Endothelial cell of umbilical vein (primary cell): ENCODE results near the gene DDB1. TPM values are rescaled to one million over a fixed set of nuclear protein-coding genes. Genes with fewer than 3 reads are reported as not detected.

Experiments used
- BruUV-seq: library from RNA; stranded (reverse); fragments of 400-500 nt; replicated peaks from 2 replicates; lab custom pipeline; 2021; lab: Mats Ljungman, UMichigan
- CTCF ChIA-PET: fragments of 300-600, 350-600 bp; sonication (Branson Sonifier 250); formaldehyde crosslinking; loops from one replicate; lab custom pipeline; 2021; ENCODE audit warnings: antibody characterized with exemption, inconsistent platforms; lab: Charles Lee
- POLR2A ChIA-PET: fragments of 300-600, 350-600 bp; sonication (Branson Sonifier 250); formaldehyde crosslinking; loops from one replicate; lab custom pipeline; 2021; ENCODE audit warnings: antibody characterized with exemption, inconsistent platforms; lab: Charles Lee
- DNase-seq: peaks from one replicate; pipeline ENCODE4 v3.0.0-alpha.2; 2011; ENCODE audit warnings: low read depth, low spot score
- FAIRE-seq: peaks from 2 replicates; lab custom pipeline; 2011; peaks lifted over from hg19 to GRCh38; lab: Jason Lieb, UNC
- H2AFZ ChIP-seq: 2 replicates; pipeline ENCODE4 v1.6.0; 2012; ENCODE audit warnings: low read depth, low read length, control low read depth, inconsistent platforms
- H3K27ac ChIP-seq: 2 replicates; pipeline ENCODE4 v1.5.1; 2011; ENCODE audit warnings: low read depth, mild to moderate bottlenecking, control low read depth, low read length, moderate library complexity; ENCODE audit not compliant: insufficient read depth
- H3K27me3 ChIP-seq, 2 experiments: 2 replicates each; pipeline versions ENCODE4 v1.6.0 to v1.6.1; 2011; ENCODE audit warnings: low read length in 2 of 2, mixed read lengths in 1 of 2; ENCODE audit not compliant: control insufficient read depth in 2 of 2, insufficient read depth in 2 of 2
- H3K36me3 ChIP-seq, 2 experiments: 2 replicates in 1 of 2; 3 replicates in 1 of 2; pipeline ENCODE4 v1.5.1; 2011; ENCODE audit warnings: low read length in 2 of 2, mild to moderate bottlenecking in 1 of 2, moderate library complexity in 1 of 2; ENCODE audit not compliant: control insufficient read depth in 2 of 2, insufficient read depth in 2 of 2; ENCODE audit errors: extremely low read depth in 1 of 2
- H3K4me1 ChIP-seq: 3 replicates; pipeline ENCODE4 v1.5.1; 2011; ENCODE audit warnings: mild to moderate bottlenecking, low read length; ENCODE audit not compliant: control insufficient read depth, insufficient read depth; ENCODE audit errors: extremely low read depth
- H3K4me2 ChIP-seq: 2 replicates; pipeline ENCODE4 v1.6.1; 2011; ENCODE audit warnings: low read length, control low read depth, mixed read lengths; ENCODE audit not compliant: insufficient read depth
- H3K4me3 ChIP-seq, 3 experiments: fragments of 200-600 bp in 1 of 3; sonication (generic), shearing (Covaris generic) in 1 of 3; replicated peaks in 1 of 3; 2 replicates each; pipeline ENCODE4 v1.5.1; 2011 to 2016; ENCODE audit warnings: control low read depth in 3 of 3, low read length in 3 of 3, mild to moderate bottlenecking in 2 of 3, inconsistent platforms in 1 of 3, low read depth in 1 of 3, moderate library complexity in 1 of 3; ENCODE audit not compliant: insufficient read depth in 1 of 3
- H3K79me2 ChIP-seq: 2 replicates; pipeline ENCODE4 v1.6.0; 2012; ENCODE audit warnings: low read length, inconsistent platforms; ENCODE audit not compliant: control insufficient read depth, insufficient read depth
- H3K9ac ChIP-seq: replicated peaks from 2 replicates; pipeline ENCODE3; 2011; ENCODE audit warnings: low read length, control low read depth; ENCODE audit not compliant: insufficient read depth; ENCODE audit errors: extremely low read depth
- H3K9me1 ChIP-seq: replicated peaks from 3 replicates; pipeline ENCODE4 v1.6.0; 2011; ENCODE audit warnings: mild to moderate bottlenecking, low read length; ENCODE audit not compliant: control insufficient read depth, insufficient read depth; ENCODE audit errors: extremely low read depth
- H3K9me3 ChIP-seq: replicated peaks from 2 replicates; pipeline ENCODE4 v1.5.1; 2012; ENCODE audit warnings: low read length, inconsistent platforms; ENCODE audit not compliant: control insufficient read depth, insufficient read depth
- H4K20me1 ChIP-seq: replicated peaks from 2 replicates; pipeline ENCODE3; 2011; ENCODE audit warnings: mild to moderate bottlenecking, low read length; ENCODE audit not compliant: control insufficient read depth, insufficient read depth; ENCODE audit errors: extremely low read depth
- EZH2 ChIP-seq: IDR thresholded peaks from 2 replicates; pipeline ENCODE4 v1.6.1; 2012; ENCODE audit warnings: borderline replicate concordance, low read depth, mild to moderate bottlenecking, moderate library complexity, low read length, inconsistent platforms; ENCODE audit not compliant: severe bottlenecking
- FOS ChIP-seq: IDR thresholded peaks from 2 replicates; pipeline ENCODE4 v1.6.1; 2011; ENCODE audit warnings: mild to moderate bottlenecking, low read length, moderate library complexity, borderline replicate concordance; ENCODE audit not compliant: insufficient read depth
- GATA2 ChIP-seq: IDR thresholded peaks from 2 replicates; pipeline ENCODE4 v1.7.0; 2011; ENCODE audit warnings: low read depth, mild to moderate bottlenecking, moderate library complexity, mixed read lengths, low read length; ENCODE audit not compliant: insufficient read length, insufficient read depth
- JUN ChIP-seq: IDR thresholded peaks from 2 replicates; pipeline ENCODE4 v1.6.1; 2011; ENCODE audit warnings: borderline replicate concordance, low read depth; ENCODE audit not compliant: insufficient read length, insufficient read depth
- MYC ChIP-seq: IDR thresholded peaks from one replicate; pipeline ENCODE4 v1.6.1; 2011; ENCODE audit warnings: mild to moderate bottlenecking, low read depth, low read length
- POLR2A ChIP-seq: IDR thresholded peaks from 2 replicates; pipeline ENCODE4 v1.6.1; 2012; ENCODE audit warnings: low read depth, mild to moderate bottlenecking, control low read depth, low read length
- POLR2AphosphoS5 ChIP-seq: IDR thresholded peaks from 2 replicates; pipeline ENCODE4 v1.6.1; 2012; ENCODE audit warnings: low read depth, mild to moderate bottlenecking, control low read depth, low read length, moderate library complexity; ENCODE audit not compliant: insufficient read depth
- dilution Hi-C: fragments of 300-500 bp; cut with MboI; formaldehyde crosslinking; loops from one replicate; pipeline ENCODE4 v1.15.0; 2019; ENCODE audit warnings: low sequenced_read_pairs; ENCODE audit not compliant: extremely low pct_ligation_motif_present
- intact Hi-C: fragments of 100-400 bp; cut with micrococcal nuclease; formaldehyde crosslinking; loops from one replicate; pipeline ENCODE4 v1.10.0; 2022
- polyA plus RNA-seq, 4 experiments: library from polyadenylated mRNA; depleted of rRNA in 3 of 4; stranded (reverse) in 3 of 4; unstranded in 1 of 4; fragments of >200 nt; gene quantifications; 2 replicates each; pipeline versions ENCODE4 v1.2.1 to v1.2.3, GENCODE V29; 2011 to 2012; ENCODE audit warnings: missing spikeins in 1 of 4
- total RNA-seq: library from RNA; stranded (reverse); gene quantifications from 2 replicates; pipeline ENCODE4 v1.2.3, GENCODE V29; 2021
- TF ChIP-seq, protein P1 (sequence below), 2 donors: IDR thresholded peaks; 1 replicate in 1 of 2; 2 replicates in 1 of 2; pipeline ENCODE4 v1.5.1; 2011; ENCODE audit warnings: low read length in 2 of 2, mild to moderate bottlenecking in 2 of 2, moderate library complexity in 2 of 2, control low read depth in 1 of 2, inconsistent platforms in 1 of 2, low read depth in 1 of 2; ENCODE audit not compliant: insufficient read depth in 1 of 2; ENCODE audit errors: extremely low read depth in 1 of 2

Gene DDB1
- total and polyA plus RNA-seq, 2 donors (not counting 3 experiments of a cell fraction or from before 2014, with no cell fraction given), result 229 to 230 TPM

DNA sequence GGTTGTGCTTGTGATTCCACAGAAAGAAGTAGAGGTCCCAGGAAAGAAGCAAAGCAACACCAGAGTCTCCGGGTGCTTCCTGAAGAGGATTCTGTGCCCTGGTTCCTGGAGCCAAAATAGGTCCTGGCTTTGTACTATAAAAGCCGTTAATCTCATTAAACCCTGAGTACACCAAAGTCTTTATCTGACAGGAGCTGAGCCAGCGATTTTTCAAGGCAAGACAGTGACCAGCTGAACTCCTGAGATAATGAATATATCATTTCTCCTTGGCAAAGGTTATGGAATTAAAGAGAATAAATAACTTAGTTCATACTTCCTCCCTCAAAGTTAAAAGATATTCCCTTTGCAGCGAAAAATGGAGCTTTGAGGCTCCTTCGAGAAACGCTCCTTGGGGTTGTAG, 34.5 kb upstream of the DDB1 start:
- peaks cover 19% of the 10 kb centered on the region for H3K79me2 ChIP-seq
- no peaks in the 10 kb centered on the region for H4K20me1 ChIP-seq
- H3K4me2 ChIP-seq, result no peak overlapping the region
- intact Hi-C loops (no loop called here), dilution Hi-C loops (no loop called here)
- ChIA-PET POLR2A (no interaction called here), CTCF (interaction anchor here (3.4 to 10.8 kb wide), 2 partner anchors 17 to 31 kb away, joined by 20 to 89 read pairs; no protein-coding TSS in a partner anchor)
- H3K9me3 ChIP-seq, result no peaks in the 10 kb centered on the region
- FAIRE-seq (no peak), DNase-seq (no peak)
- H3K4me3 ChIP-seq, result no peak overlapping the region
- H2AFZ ChIP-seq, result no peak overlapping the region
- H3K27ac ChIP-seq, result no peak overlapping the region
- no peak overlapping the region for H3K9ac ChIP-seq
- H3K27me3 ChIP-seq, result no peaks in the 10 kb centered on the region
- TF ChIP-seq JUN, result no peak
- TF ChIP-seq MYC, result no peak
- no peak for TF ChIP-seq POLR2A
- TF ChIP-seq GATA2, result no peak
- TF ChIP-seq, protein P1, sequence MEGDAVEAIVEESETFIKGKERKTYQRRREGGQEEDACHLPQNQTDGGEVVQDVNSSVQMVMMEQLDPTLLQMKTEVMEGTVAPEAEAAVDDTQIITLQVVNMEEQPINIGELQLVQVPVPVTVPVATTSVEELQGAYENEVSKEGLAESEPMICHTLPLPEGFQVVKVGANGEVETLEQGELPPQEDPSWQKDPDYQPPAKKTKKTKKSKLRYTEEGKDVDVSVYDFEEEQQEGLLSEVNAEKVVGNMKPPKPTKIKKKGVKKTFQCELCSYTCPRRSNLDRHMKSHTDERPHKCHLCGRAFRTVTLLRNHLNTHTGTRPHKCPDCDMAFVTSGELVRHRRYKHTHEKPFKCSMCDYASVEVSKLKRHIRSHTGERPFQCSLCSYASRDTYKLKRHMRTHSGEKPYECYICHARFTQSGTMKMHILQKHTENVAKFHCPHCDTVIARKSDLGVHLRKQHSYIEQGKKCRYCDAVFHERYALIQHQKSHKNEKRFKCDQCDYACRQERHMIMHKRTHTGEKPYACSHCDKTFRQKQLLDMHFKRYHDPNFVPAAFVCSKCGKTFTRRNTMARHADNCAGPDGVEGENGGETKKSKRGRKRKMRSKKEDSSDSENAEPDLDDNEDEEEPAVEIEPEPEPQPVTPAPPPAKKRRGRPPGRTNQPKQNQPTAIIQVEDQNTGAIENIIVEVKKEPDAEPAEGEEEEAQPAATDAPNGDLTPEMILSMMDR (IDR thresholded peaks at IDR 0.05; ENCODE audit: extremely low read depth in 1 of 2, insufficient read depth in 1 of 2, low read depth in 1 of 2, low read length in 2 of 2), result no peak
- TF ChIP-seq POLR2AphosphoS5, result no peak
- no peak for TF ChIP-seq FOS
- no peak for TF ChIP-seq EZH2
- BruUV-seq, result no TSS peak
- peaks cover 6% of the 10 kb centered on the region for H3K4me1 ChIP-seq
- peaks cover 20 to 30% of the 10 kb centered on the region in 2 experiments for H3K36me3 ChIP-seq
- H3K9me1 ChIP-seq, result no peaks in the 10 kb centered on the region
